SK-N-SH (cell line): ENCODE results near the gene COX6A1. TPM values are rescaled to one million over a fixed set of nuclear protein-coding genes. Genes with fewer than 3 reads are reported as not detected.

ENCODE experiments used
- CTCF ChIA-PET: fragments of 300-600, 350-600 bp; formaldehyde crosslinking; extraction: SDS; loops from one replicate; lab custom pipeline; 2021; lab: Yijun Ruan, JAX
- POLR2A ChIA-PET: fragments of 350-600 bp; sonication (Branson Sonifier 250); formaldehyde crosslinking; extraction: SDS; loops from one replicate; lab custom pipeline; 2020; ENCODE audit warnings: antibody characterized with exemption, inconsistent platforms; lab: Yijun Ruan, JAX
- DNase-seq: peaks from one replicate; pipeline ENCODE4 v3.0.0; 2012
- H2AFZ ChIP-seq: fragments of 200-600 bp; sonication (generic); 2 replicates; pipeline ENCODE4 v1.8.1; 2016; ENCODE audit warnings: antibody characterized with exemption, mild to moderate bottlenecking, low read depth
- H3F3A ChIP-seq: fragments of 200-600 bp; sonication (generic); replicated peaks from 2 replicates; pipeline ENCODE3; 2016; ENCODE audit warnings: antibody characterized with exemption, mild to moderate bottlenecking; ENCODE audit not compliant: insufficient read depth
- H3K27ac ChIP-seq, 2 experiments: fragments of 200-500 bp in 1 of 2; fragments of 200-600 bp in 1 of 2; sonication (Bioruptor generic) in 1 of 2; sonication (generic), shearing (Covaris generic) in 1 of 2; 2 replicates each; pipeline versions ENCODE4 v1.5.1 to v1.6.1; 2014 to 2016; ENCODE audit warnings: low read depth in 2 of 2, inconsistent platforms in 1 of 2, low read length in 1 of 2, mild to moderate bottlenecking in 1 of 2, mixed read lengths in 1 of 2
- H3K27me3 ChIP-seq: fragments of 200-600 bp; sonication (generic), shearing (Covaris generic); 2 replicates; pipeline ENCODE4 v1.6.1; 2016; ENCODE audit warnings: mixed run types; ENCODE audit not compliant: insufficient read depth
- H3K36me3 ChIP-seq, 2 experiments: fragments of 200-500 bp in 1 of 2; fragments of 200-600 bp in 1 of 2; sonication (Bioruptor generic) in 1 of 2; sonication (generic) in 1 of 2; replicated peaks in 1 of 2; 2 replicates each; pipeline versions ENCODE3 to v1.5.1; 2014 to 2016; ENCODE audit warnings: low read length in 1 of 2, mild to moderate bottlenecking in 1 of 2; ENCODE audit not compliant: insufficient read depth in 2 of 2, control insufficient read depth in 1 of 2
- H3K4me1 ChIP-seq, 2 experiments: fragments of 200-500 bp in 1 of 2; fragments of 200-600 bp in 1 of 2; sonication (Bioruptor generic) in 1 of 2; sonication (generic), shearing (Covaris generic) in 1 of 2; 2 replicates each; pipeline versions ENCODE4 v1.5.1 to v1.6.1; 2014 to 2016; ENCODE audit warnings: low read depth in 1 of 2, low read length in 1 of 2, mixed run types in 1 of 2; ENCODE audit not compliant: insufficient read depth in 2 of 2, control insufficient read depth in 1 of 2
- H3K4me2 ChIP-seq: fragments of 200-600 bp; sonication (generic), shearing (Covaris generic); 2 replicates; pipeline ENCODE4 v1.6.1; 2017; ENCODE audit warnings: mixed run types
- H3K4me3 ChIP-seq, 2 experiments: fragments of 200-500 bp in 1 of 2; fragments of 200-600 bp in 1 of 2; sonication (Bioruptor generic) in 1 of 2; sonication (generic), shearing (Covaris generic) in 1 of 2; 2 replicates each; pipeline versions ENCODE4 v1.5.1 to v1.8.1; 2014 to 2016; ENCODE audit warnings: low read depth in 2 of 2, inconsistent platforms in 1 of 2, low read length in 1 of 2, mild to moderate bottlenecking in 1 of 2, mixed read lengths in 1 of 2, moderate library complexity in 1 of 2
- H3K79me2 ChIP-seq: fragments of 200-600 bp; sonication (generic); 2 replicates; pipeline ENCODE4 v1.8.1; 2017; ENCODE audit warnings: mild to moderate bottlenecking; ENCODE audit not compliant: insufficient read depth
- H3K9ac ChIP-seq: fragments of 200-600 bp; sonication (generic); 2 replicates; pipeline ENCODE4 v1.6.1; 2017; ENCODE audit warnings: mixed run types
- H3K9me2 ChIP-seq: fragments of 200-600 bp; sonication (generic); 2 replicates; pipeline ENCODE4 v1.6.1; 2017; ENCODE audit warnings: mixed run types
- H3K9me3 ChIP-seq: fragments of 200-600 bp; sonication (generic); 2 replicates; pipeline ENCODE4 v1.6.1; 2017; ENCODE audit warnings: mixed run types, mild to moderate bottlenecking, moderate library complexity
- H4K20me1 ChIP-seq: fragments of 200-600 bp; sonication (generic); 2 replicates; pipeline ENCODE4 v1.6.1; 2017; ENCODE audit warnings: mild to moderate bottlenecking, mixed run types; ENCODE audit not compliant: insufficient read depth
- CHD2 ChIP-seq: fragments of 150-350 bp; IDR thresholded peaks from 2 replicates; pipeline ENCODE4 v1.6.1; 2018; ENCODE audit warnings: low read length; ENCODE audit not compliant: partially characterized antibody
- EP300 ChIP-seq, 2 experiments: IDR thresholded peaks; 2 replicates each; pipeline versions ENCODE4 v1.4.0 to v1.6.1; 2012; ENCODE audit warnings: borderline replicate concordance in 1 of 2, low read depth in 1 of 2, low read length in 1 of 2
- EZH2phosphoT487 ChIP-seq: fragments of 200-600 bp; sonication (generic); IDR thresholded peaks from 2 replicates; pipeline ENCODE4 v1.6.1; 2017; ENCODE audit warnings: low read depth, mixed run types, mild to moderate bottlenecking, antibody characterized with exemption, moderate library complexity, borderline replicate concordance
- FOXM1 ChIP-seq: IDR thresholded peaks from 2 replicates; pipeline ENCODE4 v1.4.0; 2012; ENCODE audit warnings: low read depth, mild to moderate bottlenecking
- GABPA ChIP-seq: IDR thresholded peaks from 2 replicates; pipeline ENCODE4 v1.4.0; 2012; ENCODE audit warnings: low read depth, mild to moderate bottlenecking
- GATA2 ChIP-seq: sonication (generic); formaldehyde crosslinking; IDR thresholded peaks from 2 replicates; pipeline ENCODE4 v1.5.0; 2020; ENCODE audit warnings: mild to moderate bottlenecking, missing genetic modification reagents
- IRF3 ChIP-seq: fragments of 150-350 bp; IDR thresholded peaks from 2 replicates; pipeline ENCODE4 v1.6.1; 2016; ENCODE audit warnings: mild to moderate bottlenecking, low read depth, low read length
- JUND ChIP-seq: IDR thresholded peaks from 2 replicates; pipeline ENCODE4 v1.4.0; 2012
- MEF2A ChIP-seq: IDR thresholded peaks from 2 replicates; pipeline ENCODE4 v1.4.0; 2012; ENCODE audit warnings: low read depth, borderline replicate concordance
- MXI1 ChIP-seq: IDR thresholded peaks from 2 replicates; pipeline ENCODE4 v1.6.1; 2012; ENCODE audit warnings: mild to moderate bottlenecking, low read depth, low read length, improper control_type of control experiment
- NRF1 ChIP-seq: IDR thresholded peaks from 2 replicates; pipeline ENCODE4 v1.6.1; 2012; ENCODE audit warnings: low read depth, mild to moderate bottlenecking, low read length
- POLR2AphosphoS5 ChIP-seq: IDR thresholded peaks from 2 replicates; pipeline ENCODE4 v1.6.1; 2012; ENCODE audit warnings: low read depth, low read length
- RAD21 ChIP-seq: IDR thresholded peaks from 2 replicates; pipeline ENCODE4 v1.6.1; 2012; ENCODE audit warnings: mild to moderate bottlenecking, low read length
- RXRA ChIP-seq: IDR thresholded peaks from 2 replicates; pipeline ENCODE4 v1.4.0; 2012; ENCODE audit warnings: low read depth, mild to moderate bottlenecking, borderline replicate concordance
- SIN3A ChIP-seq: IDR thresholded peaks from 2 replicates; pipeline ENCODE4 v1.6.1; 2012; ENCODE audit warnings: low read depth, mild to moderate bottlenecking, low read length, moderate library complexity, borderline replicate concordance
- TCF12 ChIP-seq: IDR thresholded peaks from 2 replicates; pipeline ENCODE4 v1.4.0; 2012
- TEAD4 ChIP-seq: IDR thresholded peaks from 2 replicates; pipeline ENCODE4 v1.4.0; 2012; ENCODE audit warnings: mild to moderate bottlenecking, borderline replicate concordance; ENCODE audit not compliant: insufficient read depth
- YY1 ChIP-seq: IDR thresholded peaks from 2 replicates; pipeline ENCODE4 v1.4.0; 2012; ENCODE audit warnings: low read depth, mild to moderate bottlenecking
- WGBS: methylation state at CpG from one replicate; pipeline ENCODE4 v1.1.6; 2017; ENCODE audit warnings: low lambda C conversion rate; 5-methylcytosine and 5-hydroxymethylcytosine counted together
- polyA plus RNA-seq, 3 experiments: library from polyadenylated mRNA; depleted of rRNA; stranded (reverse); fragments of >200 nt; gene quantifications; 2 replicates each; pipeline ENCODE4 v1.2.3, GENCODE V29; 2012
- TF ChIP-seq, protein P1 (sequence below): IDR thresholded peaks from 2 replicates; pipeline ENCODE4 v1.4.0; 2012; ENCODE audit warnings: low read depth, borderline replicate concordance

COX6A1 gene
- polyA plus RNA-seq, 1 of the 3 experiments (the other 2 are of a cell fraction): 1,199 TPM

DNA sequence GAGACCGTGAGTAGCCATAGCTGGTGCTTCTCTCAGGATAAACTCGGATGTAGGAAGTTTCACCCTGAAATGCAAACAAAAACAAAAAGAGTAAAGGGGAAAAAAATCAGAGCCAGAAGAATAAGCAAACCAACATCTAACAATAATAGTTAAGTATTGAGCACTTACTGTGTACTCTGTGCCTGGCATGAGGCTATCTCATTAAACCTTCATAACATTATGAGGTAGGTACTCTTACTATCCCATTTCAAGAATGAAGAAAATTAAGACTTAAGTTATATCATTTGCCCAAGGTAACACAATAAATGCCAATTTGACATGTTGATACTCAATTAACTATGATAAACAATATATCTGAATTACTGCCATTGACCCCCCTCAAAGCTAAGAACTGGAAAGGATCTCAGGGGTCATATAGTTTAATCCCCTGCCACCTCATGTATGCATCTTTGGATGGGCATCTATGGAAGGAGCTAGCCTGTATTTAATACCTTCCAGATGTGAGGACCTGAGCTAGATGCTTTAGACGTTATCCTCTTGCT lies 24.3 kb downstream of the COX6A1 start:
- Histone ChIP-seq H3K9ac (no peak overlapping the region), H3F3A (peaks cover 41% of the 10 kb centered on the region), H3K27me3 (no peaks in the 10 kb centered on the region), H3K36me3 (peaks cover 69 to 82% of the 10 kb centered on the region in 2 experiments), H3K4me2 (no peak overlapping the region), H3K9me3 (no peaks in the 10 kb centered on the region), H3K79me2 (peaks cover 48% of the 10 kb centered on the region), H3K4me3 (no peak overlapping the region), H3K27ac (no peak overlapping the region), H2AFZ (no peak overlapping the region), H3K9me2 (no peaks in the 10 kb centered on the region), H3K4me1 (no peaks in the 10 kb centered on the region), H4K20me1 (peaks cover 33% of the 10 kb centered on the region)
- TF ChIP-seq TCF12: no peak
- no peak for TF ChIP-seq GATA2
- TF ChIP-seq MXI1: no peak
- TF ChIP-seq POLR2AphosphoS5: no peak
- no peak for TF ChIP-seq SIN3A
- no peak for TF ChIP-seq FOXM1
- TF ChIP-seq, protein P1, sequence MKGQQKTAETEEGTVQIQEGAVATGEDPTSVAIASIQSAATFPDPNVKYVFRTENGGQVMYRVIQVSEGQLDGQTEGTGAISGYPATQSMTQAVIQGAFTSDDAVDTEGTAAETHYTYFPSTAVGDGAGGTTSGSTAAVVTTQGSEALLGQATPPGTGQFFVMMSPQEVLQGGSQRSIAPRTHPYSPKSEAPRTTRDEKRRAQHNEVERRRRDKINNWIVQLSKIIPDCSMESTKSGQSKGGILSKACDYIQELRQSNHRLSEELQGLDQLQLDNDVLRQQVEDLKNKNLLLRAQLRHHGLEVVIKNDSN: no peak
- no peak for TF ChIP-seq JUND
- TF ChIP-seq EZH2phosphoT487: no peak
- no peak for TF ChIP-seq EP300 (IDR thresholded peaks at IDR 0.05; ENCODE audit: borderline replicate concordance in 1 of 2, low read depth in 1 of 2, low read length in 1 of 2)
- TF ChIP-seq YY1: no peak
- TF ChIP-seq TEAD4: no peak
- no peak for TF ChIP-seq MEF2A
- TF ChIP-seq RXRA: no peak
- no peak for TF ChIP-seq CHD2
- TF ChIP-seq NRF1: no peak
- no peak for TF ChIP-seq IRF3
- TF ChIP-seq GABPA: no peak
- TF ChIP-seq RAD21: no peak
- 86% methylated on average over 3 of the region's 3 CpGs for WGBS
- ChIA-PET CTCF (interaction anchor here (1.0 to 1.4 kb wide), 2 partner anchors 9 to 22 kb away, joined by 4 read pairs; no protein-coding TSS in a partner anchor), POLR2A (no interaction called here)
- DNase-seq: no peak
